ENCODE results near the gene SCAP.
"Not testable (repeated sequence)": the region's sequence is repeated elsewhere in the genome, so short reads cannot be mapped to it uniquely, and the experiment has no call there.

Gene SCAP

DNA sequence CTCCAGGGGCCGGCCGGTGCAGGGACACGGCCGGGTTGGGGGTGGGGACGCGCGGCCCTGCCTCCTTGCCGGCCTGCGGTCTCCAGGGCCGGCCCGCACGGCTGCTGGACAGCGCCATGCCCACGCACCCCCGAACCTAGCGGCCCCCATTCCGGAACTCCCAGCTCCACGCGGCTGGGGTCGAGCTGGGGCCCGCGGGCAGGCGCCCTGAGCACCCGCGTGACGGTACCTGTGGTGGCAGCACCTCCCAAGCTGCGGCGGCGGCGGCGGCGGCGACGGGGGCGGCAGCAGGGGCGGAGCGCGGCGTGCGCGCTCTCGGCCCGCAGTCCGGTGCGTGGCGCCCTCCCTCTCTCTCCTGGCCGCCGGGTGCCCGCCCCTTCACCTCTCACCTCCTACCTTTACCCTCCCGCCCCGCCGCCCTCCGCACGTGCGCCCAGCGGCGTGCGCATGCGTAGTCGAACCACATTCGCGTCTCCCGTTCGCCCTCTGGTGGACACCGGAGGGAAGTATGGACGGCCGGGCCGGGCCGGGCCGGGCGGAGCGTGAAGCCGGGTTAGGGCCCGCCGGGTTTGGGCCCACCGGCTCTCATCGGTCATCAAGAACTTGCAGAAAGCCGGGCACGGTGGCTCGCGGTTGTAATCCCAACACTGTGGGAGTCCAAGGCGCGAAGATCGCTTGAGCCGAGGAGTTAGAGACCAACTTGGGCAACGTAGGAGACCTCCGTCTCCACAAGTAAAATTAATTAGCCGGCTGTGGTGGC lies at the start of gene SCAP:
TSS of gene SCAP (minus strand) at position 372 of the 760 bp plus-strand sequence. CDS start 32,948 bp downstream, outside the sequence.
- peak; percentile 39 to 91 for DNase-seq (ENCODE audit: low read depth in 1 of 2, low spot score in 1 of 2)
- no peak for TF ChIP-seq JUND (IDR thresholded peaks at IDR 0.05; ENCODE audit: low read depth)
- in situ Hi-C loops (cut with HindIII; ENCODE audit: low pct_unique_long_range_greater_than_20kb, low sequenced_read_pairs): no loop called here

DNA sequence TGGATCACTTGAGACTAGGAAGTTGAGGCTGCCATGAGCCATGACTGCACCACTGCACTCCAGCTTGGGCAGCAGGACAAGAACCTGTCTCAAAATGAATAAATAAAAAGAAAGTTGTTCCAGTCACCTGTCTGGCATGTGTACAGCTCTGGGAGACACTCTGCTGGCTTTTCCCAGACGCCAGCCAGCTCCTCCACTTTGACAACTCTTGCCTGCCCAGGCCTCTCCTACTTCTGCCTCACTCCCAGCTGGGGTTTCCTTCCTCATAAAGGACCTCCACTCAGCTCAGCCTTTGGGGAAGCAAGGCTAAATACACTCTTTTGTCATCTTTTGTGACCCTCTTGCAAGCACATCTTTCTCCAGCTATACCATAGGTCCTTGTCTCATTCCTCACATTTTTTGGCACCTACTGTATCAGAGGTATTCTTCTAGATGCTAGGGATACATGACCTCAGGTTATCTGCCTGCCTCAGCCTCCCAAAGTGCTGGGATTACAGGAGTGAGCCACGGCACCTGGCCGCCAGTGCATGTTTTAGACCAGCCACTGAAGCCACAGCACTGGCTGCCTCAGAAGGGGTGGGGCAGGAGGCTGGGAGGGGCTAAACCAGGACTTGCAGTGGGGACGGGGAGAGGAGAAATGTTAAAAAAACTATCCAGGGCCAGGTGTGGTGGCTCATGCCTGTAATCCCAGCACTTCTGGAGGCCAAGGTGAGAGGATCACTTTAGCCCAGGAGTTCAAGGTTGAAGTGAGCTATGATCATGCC lies 47.8 kb upstream of the SCAP start:
- in situ Hi-C loops (cut with HindIII; ENCODE audit: low pct_unique_long_range_greater_than_20kb, low sequenced_read_pairs): no loop called here
- TF ChIP-seq JUND (IDR thresholded peaks at IDR 0.05; ENCODE audit: low read depth): no peak

DNA sequence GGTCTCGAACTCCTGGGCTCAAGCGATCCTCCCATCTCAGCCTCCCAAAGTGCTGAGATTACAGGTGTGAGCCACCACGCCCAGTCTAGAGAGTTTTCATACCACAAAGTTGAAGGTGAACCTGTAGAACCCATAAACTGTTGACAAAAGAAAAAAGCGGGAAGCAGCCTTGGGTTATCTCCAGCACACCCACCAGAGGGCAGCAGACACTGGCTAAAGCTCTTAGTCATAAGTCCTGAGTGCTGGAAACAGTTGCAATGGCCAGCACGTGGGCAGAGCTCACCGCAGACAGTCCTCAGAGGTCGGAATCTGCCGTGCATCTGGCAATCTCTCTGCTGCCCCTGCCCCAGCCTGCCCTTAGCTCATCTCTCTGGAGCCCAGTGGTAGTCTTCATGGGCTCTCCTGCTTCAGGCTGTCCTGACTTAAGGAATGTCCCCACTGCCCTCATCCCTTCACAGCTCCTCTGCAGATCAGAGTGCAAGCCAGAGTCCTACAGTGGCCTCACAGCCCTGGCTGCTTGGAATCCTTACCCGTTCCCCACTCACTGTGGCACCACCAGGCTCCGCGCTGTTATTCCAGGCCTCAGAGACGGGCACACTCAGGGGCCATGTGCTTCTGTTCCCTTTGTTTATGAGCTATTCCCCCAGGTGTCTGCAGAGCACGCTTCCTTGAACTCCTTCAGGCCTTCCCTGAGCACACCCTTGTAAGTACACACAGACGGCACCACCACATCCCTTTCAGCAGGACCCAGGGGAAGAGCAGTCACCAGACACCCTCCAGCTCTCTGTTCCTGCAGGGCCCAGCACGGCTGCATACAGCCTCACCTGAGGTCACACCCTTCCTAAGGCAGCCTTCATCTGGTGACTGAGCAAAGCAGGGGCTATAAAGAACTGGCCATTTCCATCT lies 46.6 kb upstream of the SCAP start:
- peak; percentile 43 to 89 for DNase-seq (ENCODE audit: low read depth in 1 of 2, low spot score in 1 of 2)

More for the DNA sequence above, 47.8 kb upstream of the SCAP start:
- no peak for DNase-seq (ENCODE audit: low read depth in 1 of 2, low spot score in 1 of 2)

DNA sequence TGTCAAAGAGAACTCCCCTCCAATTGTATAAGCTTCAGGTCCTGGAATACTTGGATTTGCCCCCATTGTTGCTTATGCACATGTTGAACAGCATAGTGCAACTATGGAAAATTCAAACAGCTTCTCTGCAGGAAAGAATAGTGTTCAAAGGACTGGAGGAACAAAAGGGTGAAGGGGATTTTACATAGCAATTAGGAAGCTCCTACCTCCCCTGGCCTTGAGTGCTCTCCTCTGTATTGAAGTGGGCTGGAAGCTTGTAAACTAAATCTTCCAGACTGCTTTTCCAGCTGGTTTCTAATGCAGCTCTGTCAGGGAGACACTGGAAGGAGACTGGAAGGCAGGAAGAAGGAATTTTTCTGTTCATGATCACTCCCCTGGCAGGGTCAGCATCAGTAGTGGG lies 45.0 kb upstream of the SCAP start:
- no peak for DNase-seq (ENCODE audit: low read depth in 1 of 2, low spot score in 1 of 2)
- in situ Hi-C loops (cut with HindIII; ENCODE audit: low pct_unique_long_range_greater_than_20kb, low sequenced_read_pairs): no loop called here
- no peak for TF ChIP-seq JUND (IDR thresholded peaks at IDR 0.05; ENCODE audit: low read depth)

More for the DNA sequence above, 46.6 kb upstream of the SCAP start:
- in situ Hi-C loops (cut with HindIII; ENCODE audit: low pct_unique_long_range_greater_than_20kb, low sequenced_read_pairs): no loop called here
- TF ChIP-seq JUND (IDR thresholded peaks at IDR 0.05; ENCODE audit: low read depth): no peak

DNA sequence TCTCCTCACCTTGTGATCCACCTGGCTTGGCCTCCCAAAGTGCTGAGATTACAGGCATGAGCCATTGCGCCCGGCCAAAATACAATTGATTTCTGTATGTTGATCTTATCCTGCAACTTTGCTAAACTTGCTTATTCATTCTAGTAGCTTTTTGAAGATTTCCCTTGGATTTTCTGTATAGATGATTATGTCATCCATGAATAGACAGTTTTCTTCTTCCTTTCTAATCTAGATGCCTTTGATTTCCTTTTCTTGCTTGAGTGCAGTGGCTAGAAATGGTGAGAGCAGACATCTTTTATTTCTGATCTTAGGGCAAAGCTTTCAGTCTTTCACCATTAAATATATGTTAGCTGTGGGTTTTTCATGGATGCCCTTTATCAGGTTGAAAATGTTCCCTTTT lies 42.2 kb upstream of the SCAP start:
- in situ Hi-C loops (cut with HindIII; ENCODE audit: low pct_unique_long_range_greater_than_20kb, low sequenced_read_pairs): no loop called here
- no peak for TF ChIP-seq JUND (IDR thresholded peaks at IDR 0.05; ENCODE audit: low read depth)
- DNase-seq (ENCODE audit: low read depth in 1 of 2, low spot score in 1 of 2): no peak

DNA sequence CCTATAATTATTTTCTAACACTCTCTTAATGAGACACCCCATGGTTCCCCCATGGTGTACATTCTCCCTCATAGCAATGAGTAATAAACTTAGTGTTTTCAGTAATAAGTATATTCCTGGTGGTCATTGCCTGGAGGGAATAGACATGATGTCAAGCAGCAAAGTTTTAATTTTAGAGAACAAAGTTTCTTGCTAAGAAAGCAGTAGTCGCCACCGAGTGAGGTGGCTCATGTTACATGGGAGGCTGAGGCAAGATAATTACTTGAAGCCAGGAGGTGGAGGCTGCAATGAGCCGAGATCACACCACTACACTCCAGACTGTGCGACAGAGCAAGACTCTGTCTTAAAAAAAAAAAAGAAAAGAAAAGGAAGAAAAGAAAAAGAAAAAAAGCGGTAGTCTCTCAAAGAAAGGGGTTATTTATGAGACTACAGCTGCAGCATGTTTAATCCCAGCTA lies 40.2 kb upstream of the SCAP start:
- no peak for TF ChIP-seq JUND (IDR thresholded peaks at IDR 0.05; ENCODE audit: low read depth)
- in situ Hi-C loops (cut with HindIII; ENCODE audit: low pct_unique_long_range_greater_than_20kb, low sequenced_read_pairs): no loop called here
- no peak for DNase-seq (ENCODE audit: low read depth in 1 of 2, low spot score in 1 of 2)

DNA sequence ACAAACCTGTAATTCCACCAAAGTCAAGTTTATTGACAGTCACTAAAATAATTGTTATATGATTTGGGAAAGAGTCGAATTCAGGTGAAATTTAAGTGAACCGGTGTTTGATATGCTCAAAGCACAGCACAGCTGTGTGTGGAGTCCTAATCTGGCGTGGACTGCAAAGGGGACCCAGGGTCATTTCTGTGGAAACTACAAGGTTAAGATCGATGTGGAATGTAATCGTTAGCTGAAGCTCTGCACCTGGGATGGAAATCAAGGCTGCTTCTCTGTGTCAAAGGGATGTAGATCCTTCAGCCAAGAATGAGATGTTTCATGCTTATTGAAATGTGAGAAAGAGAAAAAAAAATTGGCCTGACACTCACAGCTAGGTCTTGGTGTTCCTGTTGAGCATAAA lies 39.4 kb upstream of the SCAP start:
- TF ChIP-seq JUND (IDR thresholded peaks at IDR 0.05; ENCODE audit: low read depth): no peak
- DNase-seq (ENCODE audit: low read depth in 1 of 2, low spot score in 1 of 2): no peak
- in situ Hi-C loops (cut with HindIII; ENCODE audit: low pct_unique_long_range_greater_than_20kb, low sequenced_read_pairs): no loop called here

DNA sequence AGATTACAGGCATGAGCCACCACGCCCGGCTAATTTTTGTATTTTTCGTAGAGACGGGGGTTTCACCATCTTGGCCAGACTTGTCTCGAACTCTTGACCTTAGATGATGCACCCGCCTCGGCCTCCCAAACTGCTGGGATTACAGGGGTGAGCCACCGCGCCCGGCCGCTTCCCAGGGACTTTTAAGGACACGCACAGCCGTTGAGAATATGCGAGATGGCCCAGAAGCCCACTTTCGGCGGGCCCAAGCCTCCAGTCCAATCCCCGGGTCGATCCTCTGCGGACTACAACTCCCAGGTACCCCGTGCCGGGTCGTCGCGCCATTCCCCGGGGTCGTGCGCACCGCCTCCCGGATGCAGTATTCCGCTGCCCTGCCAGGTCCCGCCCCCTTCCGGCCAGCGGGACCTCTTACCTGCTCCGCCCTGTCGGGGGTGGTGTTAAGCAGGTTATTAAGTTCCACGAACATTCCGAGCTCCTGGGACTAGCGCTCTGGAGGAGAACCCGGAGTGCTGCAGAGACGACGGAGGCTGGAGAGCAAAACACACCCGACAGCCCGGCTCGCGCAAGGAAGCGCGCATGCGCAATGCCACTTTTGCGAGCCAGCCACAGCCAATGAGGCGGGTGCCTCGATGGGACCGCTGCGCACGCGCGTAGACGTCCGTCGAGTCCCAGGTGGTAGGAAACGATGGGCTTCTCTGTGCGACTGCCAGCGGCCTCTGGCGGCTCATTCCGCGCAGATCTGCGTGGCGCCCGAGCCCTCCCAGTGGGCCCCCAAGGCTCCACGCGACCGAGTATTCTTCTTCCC lies 37.6 kb upstream of the SCAP start, which contains the start of gene ELP6:
TSS of gene ELP6 (minus strand) at position 588 of the 805 bp plus-strand sequence. CDS start at position 466, 122 bp downstream.
- DNase-seq (ENCODE audit: low read depth in 1 of 2, low spot score in 1 of 2): peak; percentile 72 to 95
- in situ Hi-C loops (cut with HindIII; ENCODE audit: low pct_unique_long_range_greater_than_20kb, low sequenced_read_pairs): no loop called here
- no peak for TF ChIP-seq JUND (IDR thresholded peaks at IDR 0.05; ENCODE audit: low read depth)

DNA sequence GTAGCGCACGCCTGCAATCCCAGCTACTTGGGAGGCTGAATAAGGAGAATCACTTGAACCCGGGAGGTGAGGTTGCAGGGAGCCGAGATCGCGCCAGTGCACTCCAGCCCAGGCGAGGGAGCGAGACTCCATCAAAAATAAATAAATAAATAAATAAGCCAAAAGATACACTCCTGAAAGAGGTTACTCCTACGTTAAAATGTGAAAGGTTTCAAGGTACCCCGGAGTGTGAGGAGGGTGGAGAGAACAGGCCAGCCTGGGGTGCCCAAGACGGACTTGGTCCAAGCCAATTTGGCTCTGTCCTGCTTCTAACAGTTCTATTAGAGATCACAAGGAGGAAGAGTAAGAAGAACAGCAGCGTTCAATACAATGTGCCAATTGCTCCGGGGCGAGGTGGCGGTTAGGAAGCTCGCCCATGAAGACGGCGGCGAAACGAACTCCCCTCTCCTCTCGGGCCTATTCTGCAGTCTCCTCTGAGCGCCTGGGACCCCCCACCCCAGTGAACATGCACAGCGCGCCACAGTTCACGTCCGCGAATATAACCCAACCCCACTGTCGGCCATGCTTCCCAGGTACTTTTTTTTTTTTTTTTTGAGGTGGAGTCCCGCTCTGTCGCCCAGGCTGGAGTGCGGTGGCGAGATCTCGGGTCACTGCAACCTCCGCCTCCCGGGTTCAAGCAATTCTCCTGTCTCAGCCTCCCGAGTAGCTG lies 36.8 kb upstream of the SCAP start:
- in situ Hi-C loops (cut with HindIII; ENCODE audit: low pct_unique_long_range_greater_than_20kb, low sequenced_read_pairs): no loop called here
- peak in 1 of 2 experiments; percentile 20 for DNase-seq (ENCODE audit: low read depth in 1 of 2, low spot score in 1 of 2)
- TF ChIP-seq JUND (IDR thresholded peaks at IDR 0.05; ENCODE audit: low read depth): no peak

DNA sequence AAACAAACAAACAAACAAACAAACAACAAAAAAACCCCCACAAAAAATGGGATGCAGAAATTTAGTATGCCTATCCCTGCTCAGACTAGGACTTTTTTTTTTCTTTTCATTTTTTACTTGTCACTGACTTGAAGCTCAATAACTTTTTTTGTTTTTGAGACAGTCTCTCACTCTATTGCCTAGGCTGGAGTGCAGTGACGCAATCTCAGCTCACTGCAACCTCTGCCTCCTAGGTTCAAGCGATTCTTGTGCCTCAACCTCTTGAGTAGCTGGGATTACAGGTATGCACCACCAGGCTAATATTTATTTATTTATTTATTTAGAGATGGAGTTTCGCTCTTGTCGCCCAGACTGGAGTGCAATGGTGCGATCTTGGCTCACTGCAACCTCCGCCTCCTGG lies 29.5 kb upstream of the SCAP start:
- DNase-seq (ENCODE audit: low read depth in 1 of 2, low spot score in 1 of 2); in situ Hi-C loops (cut with HindIII; ENCODE audit: low pct_unique_long_range_greater_than_20kb, low sequenced_read_pairs): not testable (repeated sequence)

DNA sequence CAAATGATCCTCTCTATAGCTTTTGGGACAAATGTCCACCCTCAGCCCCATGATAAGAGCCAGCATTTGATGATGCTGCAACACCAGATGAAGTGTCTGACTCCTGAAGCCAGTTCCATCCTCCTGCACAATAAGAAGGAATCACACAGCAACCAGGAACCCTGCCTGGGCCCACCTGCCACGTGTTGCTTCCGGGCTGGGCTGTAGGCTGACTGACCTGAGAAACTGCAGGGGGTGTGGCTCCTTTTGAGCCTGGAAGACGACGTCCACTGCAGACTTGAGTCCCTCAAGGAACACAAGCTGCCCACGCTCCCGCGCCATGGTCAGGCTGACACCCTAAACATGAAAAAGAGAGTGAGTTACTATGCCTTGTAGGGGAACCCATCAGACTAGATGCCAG lies 28.4 kb upstream of the SCAP start:
- no peak for TF ChIP-seq JUND (IDR thresholded peaks at IDR 0.05; ENCODE audit: low read depth)
- DNase-seq (ENCODE audit: low read depth in 1 of 2, low spot score in 1 of 2): no peak
- in situ Hi-C loops (cut with HindIII; ENCODE audit: low pct_unique_long_range_greater_than_20kb, low sequenced_read_pairs): no loop called here
